ENCODE measurements around the gene SPOCK3. TPM values are rescaled to one million over a fixed set of nuclear protein-coding genes. Genes with fewer than 3 reads are reported as not detected.
"Not testable (repeated sequence)": the region's sequence is repeated elsewhere in the genome, so short reads cannot be mapped to it uniquely, and the experiment has no call there.

The SPOCK3 gene
- total RNA-seq: not detected
- long read RNA-seq: 0 reads

DNA sequence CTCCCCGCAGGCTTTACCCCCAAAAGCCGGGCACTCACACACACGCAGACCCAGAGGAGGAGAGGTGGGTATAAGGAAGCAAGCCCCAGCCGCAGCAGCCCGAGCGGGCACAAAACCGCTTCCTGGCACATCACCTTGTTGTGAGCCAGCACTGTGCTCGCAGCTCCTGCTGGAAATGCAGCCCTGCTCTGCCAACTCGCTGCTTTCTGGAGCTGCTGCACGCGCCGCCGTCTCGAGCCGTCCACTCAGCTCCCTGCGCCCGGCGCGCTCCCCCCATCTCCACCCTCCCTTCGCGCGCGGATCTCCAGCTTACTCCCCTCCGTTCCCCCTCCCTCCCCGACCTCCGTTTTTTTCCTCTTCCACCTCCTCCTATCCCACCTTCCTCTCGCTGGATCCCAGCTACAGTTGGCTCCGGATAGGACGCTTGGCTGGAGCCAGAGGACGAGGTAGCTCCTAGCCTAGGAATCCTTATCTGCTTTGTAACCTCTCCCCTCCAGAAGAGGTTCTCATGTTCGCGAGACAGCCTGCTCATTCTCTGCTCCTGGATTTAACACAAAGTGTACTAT is at the start of gene SPOCK3:
TSS of gene SPOCK3 (minus strand) at position 179 of the 566 bp plus-strand sequence.
- DNase-seq (ENCODE audit: low spot score): peak; percentile 73
- intact Hi-C loops (cut with DNase I): no loop called here

- DNase-seq (ENCODE audit: low spot score): no peak
- intact Hi-C loops (cut with DNase I): no loop called here
Observed at GRCh38 chr4:167282171-167282864, 48.0 kb upstream of the SPOCK3 start.

GRCh38 chr4:167281545-167281944 is 47.3 kb upstream of the SPOCK3 start:
- intact Hi-C loops (cut with DNase I); DNase-seq (ENCODE audit: low spot score): not testable (repeated sequence)

- intact Hi-C loops (cut with DNase I): no loop called here
- no peak for DNase-seq (ENCODE audit: low spot score)
Observed at GRCh38 chr4:167274351-167274750, 40.1 kb upstream of the SPOCK3 start.

DNA sequence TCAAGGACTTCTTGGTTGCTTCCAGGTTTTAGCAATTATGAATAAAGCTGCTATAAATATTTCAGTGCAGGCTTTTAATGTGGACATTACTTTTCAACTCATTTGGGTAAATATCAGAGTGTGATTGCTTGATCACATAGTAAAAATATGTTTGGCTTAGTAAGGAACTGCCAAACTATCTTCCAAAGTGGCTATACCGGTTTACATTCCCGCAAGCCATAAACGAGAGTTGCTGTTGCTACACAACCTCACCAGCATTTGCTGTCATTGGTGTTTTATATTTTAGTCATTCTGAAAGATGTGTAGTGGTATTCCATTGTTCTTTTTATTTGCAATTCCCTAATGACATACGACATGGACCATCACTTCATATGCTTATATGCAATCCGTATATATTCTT is 30.9 kb upstream of the SPOCK3 start:
- intact Hi-C loops (cut with DNase I): no loop called here
- no peak for DNase-seq (ENCODE audit: low spot score)

- intact Hi-C loops (cut with DNase I): no loop called here
- DNase-seq (ENCODE audit: low spot score): no peak
Observed at GRCh38 chr4:167248271-167248670, 14.0 kb upstream of the SPOCK3 start.

- intact Hi-C loops (cut with DNase I): no loop called here
- no peak for DNase-seq (ENCODE audit: low spot score)
Observed at GRCh38 chr4:167239627-167240026, 5.3 kb upstream of the SPOCK3 start.

DNA sequence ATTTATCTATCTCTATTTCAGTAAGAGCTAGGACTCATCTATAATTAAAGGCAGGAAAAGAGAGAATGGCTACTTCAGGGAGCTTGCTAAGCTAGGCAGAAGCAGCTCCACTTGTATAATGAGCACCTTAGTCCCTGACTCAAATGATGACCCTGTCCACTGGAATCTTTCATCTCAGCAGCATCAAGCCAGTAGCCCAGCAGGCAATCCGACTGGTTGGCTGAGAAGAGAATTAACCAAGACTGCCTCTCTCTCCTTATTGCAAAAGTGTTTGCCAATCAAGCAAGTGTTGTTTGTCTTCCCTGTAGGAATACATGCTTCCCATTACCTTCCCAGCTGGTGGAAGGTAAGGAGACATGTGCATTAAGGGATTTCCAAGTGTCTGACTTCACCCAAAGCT is 3.9 kb upstream of the SPOCK3 start:
- no peak for DNase-seq (ENCODE audit: low spot score)
- intact Hi-C loops (cut with DNase I): no loop called here

DNA sequence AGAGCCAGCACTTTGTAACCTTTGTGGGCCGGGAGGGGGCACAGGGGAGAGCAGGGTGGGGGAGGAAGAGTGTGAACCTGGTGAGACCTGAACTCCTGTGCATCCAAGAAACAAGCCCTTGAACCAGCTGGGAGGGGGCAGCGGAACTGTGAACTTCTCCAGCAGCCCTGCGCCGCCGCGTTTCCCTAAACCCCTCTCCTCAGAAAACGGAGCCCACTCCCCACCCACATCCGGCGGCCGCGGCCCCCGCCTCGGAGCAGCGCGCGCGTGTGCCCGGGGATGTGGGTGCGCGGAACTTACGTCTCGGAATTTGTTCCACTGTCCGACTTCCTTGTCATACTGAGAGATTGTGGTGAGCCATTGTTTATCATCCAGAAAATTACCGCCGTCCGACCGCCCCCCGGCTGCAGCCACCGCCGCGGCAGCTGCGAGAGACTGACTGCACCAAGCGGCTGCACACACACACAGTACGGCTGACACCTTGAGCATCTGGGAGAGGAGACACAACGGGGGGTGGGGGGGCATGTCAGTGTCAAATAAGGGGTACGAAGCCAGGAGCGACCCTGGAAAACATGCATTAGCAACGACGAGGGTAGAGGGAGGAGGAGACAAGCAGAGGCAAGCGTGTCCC is 494 bp downstream of the SPOCK3 start:
- intact Hi-C loops (cut with DNase I): no loop called here
- no peak for DNase-seq (ENCODE audit: low spot score)

GRCh38 chr4:167232805-167233684 is 1.2 kb downstream of the SPOCK3 start:
- DNase-seq (ENCODE audit: low spot score): no peak
- intact Hi-C loops (cut with DNase I): no loop called here

DNA sequence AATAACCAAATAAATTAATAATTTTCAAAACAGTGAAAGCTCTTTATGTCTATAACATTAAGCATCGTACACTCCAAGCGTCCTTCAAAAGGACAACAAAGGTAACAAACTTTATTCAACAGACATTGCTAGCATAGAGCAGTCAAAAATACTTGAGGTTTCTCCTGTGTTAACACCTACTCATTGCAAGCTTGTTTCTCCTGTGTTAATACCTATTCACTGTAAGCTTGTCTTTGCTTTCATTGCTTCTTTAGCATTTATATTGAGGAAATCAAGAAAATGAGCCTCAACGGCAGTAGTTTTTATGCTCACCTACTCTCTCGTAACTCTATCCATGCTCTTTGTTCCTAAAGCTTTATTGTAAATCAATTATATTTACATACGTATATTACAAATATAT is 3.5 kb downstream of the SPOCK3 start:
- intact Hi-C loops (cut with DNase I): no loop called here
- DNase-seq (ENCODE audit: low spot score): no peak

GRCh38 chr4:167222099-167222498 is 12.2 kb downstream of the SPOCK3 start:
- intact Hi-C loops (cut with DNase I): no loop called here
- no peak for DNase-seq (ENCODE audit: low spot score)

DNA sequence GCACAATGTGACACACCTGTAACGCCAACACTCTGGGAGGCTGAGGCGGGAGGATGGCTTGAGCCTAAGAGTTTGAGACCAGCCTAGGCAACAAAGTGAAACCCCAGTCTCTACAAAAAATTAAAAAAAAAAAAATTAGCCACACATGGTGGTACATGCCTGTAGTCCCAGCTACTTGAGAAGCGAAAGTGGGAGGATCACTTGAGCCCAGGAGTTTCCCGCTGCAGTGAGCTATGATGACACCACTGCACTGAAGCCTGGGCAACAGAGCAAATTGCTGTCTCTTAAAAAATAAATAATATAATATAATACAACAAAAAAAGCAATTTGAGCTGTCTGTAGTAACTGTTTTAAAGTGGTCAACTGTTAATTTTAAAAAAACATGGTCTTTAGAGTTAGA is 13.2 kb downstream of the SPOCK3 start:
- intact Hi-C loops (cut with DNase I): no loop called here
- no peak for DNase-seq (ENCODE audit: low spot score)

GRCh38 chr4:167218022-167218608 is 16.2 kb downstream of the SPOCK3 start:
- intact Hi-C loops (cut with DNase I): no loop called here

DNA sequence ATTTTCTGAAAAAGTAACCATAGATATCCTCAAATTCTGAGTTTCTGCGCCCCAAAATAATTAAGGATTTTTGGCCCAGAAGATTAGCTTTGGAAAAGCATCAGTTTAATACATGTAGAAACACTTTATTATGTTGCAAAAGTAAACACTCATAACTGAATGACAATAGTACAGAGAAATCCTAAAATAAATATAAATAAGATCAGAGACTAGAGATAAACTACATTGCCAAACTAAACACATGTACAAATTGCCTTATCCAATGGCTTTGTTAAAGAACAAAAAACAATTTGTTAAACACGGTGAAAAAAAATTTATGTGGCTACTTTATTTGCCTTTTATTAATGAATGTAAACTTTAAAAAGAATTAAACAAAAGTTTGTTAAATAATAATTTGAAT is 17.5 kb downstream of the SPOCK3 start:
- DNase-seq (ENCODE audit: low spot score): no peak
- intact Hi-C loops (cut with DNase I): no loop called here

More at GRCh38 chr4:167218022-167218608, 16.2 kb downstream of the SPOCK3 start:
- no peak for DNase-seq (ENCODE audit: low spot score)

DNA sequence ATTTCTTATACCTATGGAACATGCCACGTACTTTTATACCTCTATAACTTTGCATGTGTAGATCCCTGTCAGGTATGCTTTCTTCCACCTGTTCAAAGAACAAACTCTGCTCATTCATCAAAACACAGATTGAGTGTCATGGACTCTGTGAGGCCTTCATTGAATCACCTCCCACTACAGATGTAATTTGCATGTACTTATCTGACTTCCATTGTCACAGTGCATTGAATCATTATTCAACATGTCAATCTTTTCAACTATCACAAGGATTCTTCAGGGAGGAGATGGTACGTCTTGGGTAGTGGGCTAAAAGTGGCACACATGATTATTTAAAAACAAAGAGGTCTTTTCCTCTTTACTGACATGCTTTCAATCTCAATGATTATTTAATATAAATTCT is 24.1 kb downstream of the SPOCK3 start:
- intact Hi-C loops (cut with DNase I): no loop called here
- no peak for DNase-seq (ENCODE audit: low spot score)

GRCh38 chr4:167196344-167197012 is 37.8 kb downstream of the SPOCK3 start:
- intact Hi-C loops (cut with DNase I): no loop called here
- DNase-seq (ENCODE audit: low spot score): no peak

DNA sequence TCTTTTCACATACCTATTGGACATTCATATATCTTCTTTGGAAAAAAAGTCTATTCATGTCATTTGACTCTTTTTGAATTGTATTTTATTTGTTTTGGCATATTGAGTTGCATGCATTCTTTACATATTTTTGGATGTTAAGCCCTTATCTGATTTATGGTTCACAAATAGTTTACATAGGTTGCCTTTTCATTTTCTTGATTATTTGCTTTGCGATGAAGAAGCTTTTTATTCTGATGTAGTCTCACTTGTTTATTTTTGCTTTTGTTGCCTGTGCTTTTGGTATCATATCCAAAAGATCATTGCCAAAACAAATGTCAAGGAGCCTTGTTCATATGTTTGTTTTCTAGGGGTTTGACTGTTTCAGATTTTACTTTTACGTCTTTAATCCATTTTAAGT is 43.9 kb downstream of the SPOCK3 start:
- intact Hi-C loops (cut with DNase I): no loop called here
- no peak for DNase-seq (ENCODE audit: low spot score)

DNA sequence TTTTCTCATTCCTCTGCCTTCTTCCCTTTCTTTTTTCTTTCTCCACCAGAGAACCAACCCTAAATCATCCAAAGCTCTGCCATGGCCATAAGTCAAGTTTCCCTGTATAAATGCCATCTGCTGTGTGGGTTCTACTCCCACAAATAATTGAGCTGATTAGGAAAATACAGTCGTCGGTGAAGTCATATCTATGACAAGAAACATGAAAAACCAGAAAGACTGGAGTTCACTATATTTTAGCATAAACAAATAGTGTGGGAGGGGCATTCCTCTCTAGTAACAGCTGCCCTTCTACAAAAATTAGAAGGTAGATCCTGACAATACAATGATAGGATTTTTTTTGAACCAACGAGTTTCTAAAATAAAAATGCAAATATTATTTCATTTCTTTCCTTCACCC is 48.8 kb downstream of the SPOCK3 start:
- DNase-seq (ENCODE audit: low spot score): no peak
- intact Hi-C loops (cut with DNase I): no loop called here
